Mucosa of rectum (tissue), 2 donors: Measurements from ENCODE around the gene EVA1A.

Experiments
- H3K27ac ChIP-seq, 2 donors: one replicate each; pipeline ENCODE4 v1.7.0; 2013; ENCODE audit warnings: inconsistent platforms in 2 of 2, low read depth in 2 of 2, low read length in 2 of 2
- H3K27me3 ChIP-seq, 2 donors: one replicate each; pipeline ENCODE4 v1.7.0; 2013; ENCODE audit warnings: low read length in 2 of 2; ENCODE audit not compliant: control insufficient read depth in 2 of 2, insufficient read depth in 2 of 2
- H3K36me3 ChIP-seq, 2 donors: one replicate each; pipeline ENCODE4 v1.7.0; 2013; ENCODE audit warnings: low read length in 2 of 2; ENCODE audit not compliant: control insufficient read depth in 2 of 2, insufficient read depth in 2 of 2
- H3K4me1 ChIP-seq, 2 donors: one replicate each; pipeline ENCODE4 v1.7.0; 2013; ENCODE audit warnings: low read length in 2 of 2, mild to moderate bottlenecking in 1 of 2; ENCODE audit not compliant: control insufficient read depth in 2 of 2, insufficient read depth in 2 of 2
- H3K4me3 ChIP-seq, 2 donors: one replicate each; pipeline ENCODE4 v1.7.0; 2013; ENCODE audit warnings: low read length in 2 of 2
- H3K9ac ChIP-seq, 2 donors: one replicate each; pipeline ENCODE4 v1.7.0; 2013; ENCODE audit warnings: low read length in 2 of 2, low read depth in 1 of 2, mild to moderate bottlenecking in 1 of 2
- H3K9me3 ChIP-seq, 2 donors: one replicate each; pipeline ENCODE4 v1.7.0; 2013; ENCODE audit warnings: low read length in 2 of 2; ENCODE audit not compliant: control insufficient read depth in 2 of 2
- donor health status: healthy.
- donor health status: Normal muscosa, but diverticular disease.

Gene EVA1A

GRCh38 chr2:75553935-75554531 lies 6.7 kb downstream of the EVA1A start:
- H3K4me1 ChIP-seq: no peaks in the 10 kb centered on the region
- H3K9ac ChIP-seq: no peak overlapping the region
- H3K36me3 ChIP-seq: no peaks in the 10 kb centered on the region
- H3K4me3 ChIP-seq: no peak overlapping the region
- H3K27me3 ChIP-seq: no peaks in the 10 kb centered on the region
- no peak overlapping the region for H3K27ac ChIP-seq
- no peaks in the 10 kb centered on the region for H3K9me3 ChIP-seq

- H3K9ac ChIP-seq: no peak overlapping the region
- no peaks in the 10 kb centered on the region for H3K36me3 ChIP-seq
- H3K27me3 ChIP-seq: no peaks in the 10 kb centered on the region
- H3K4me1 ChIP-seq: no peaks in the 10 kb centered on the region
- H3K9me3 ChIP-seq: no peaks in the 10 kb centered on the region
- H3K4me3 ChIP-seq: no peak overlapping the region
- H3K27ac ChIP-seq: no peak overlapping the region
These were observed 8.5 kb downstream of the EVA1A start for GRCh38 chr2:75552222-75552621.

- H3K27ac ChIP-seq: no peak overlapping the region
- no peaks in the 10 kb centered on the region for H3K36me3 ChIP-seq
- H3K4me1 ChIP-seq: no peaks in the 10 kb centered on the region
- no peaks in the 10 kb centered on the region for H3K27me3 ChIP-seq
- H3K9ac ChIP-seq: no peak overlapping the region
- H3K9me3 ChIP-seq: no peaks in the 10 kb centered on the region
- no peak overlapping the region for H3K4me3 ChIP-seq
These were observed 9.3 kb downstream of the EVA1A start for GRCh38 chr2:75551434-75551833.

GRCh38 chr2:75549401-75550253 lies 11.1 kb downstream of the EVA1A start:
- Histone ChIP-seq H3K27ac (no peak overlapping the region), H3K4me3 (no peak overlapping the region), H3K9ac (no peak overlapping the region), H3K27me3 (no peaks in the 10 kb centered on the region), H3K36me3 (no peaks in the 10 kb centered on the region), H3K4me1 (no peaks in the 10 kb centered on the region), H3K9me3 (no peaks in the 10 kb centered on the region)

- H3K27me3 ChIP-seq: no peaks in the 10 kb centered on the region
- H3K4me1 ChIP-seq: no peaks in the 10 kb centered on the region
- H3K36me3 ChIP-seq: no peaks in the 10 kb centered on the region
- H3K27ac ChIP-seq: no peak overlapping the region
- H3K9ac ChIP-seq: no peak overlapping the region
- H3K9me3 ChIP-seq: no peaks in the 10 kb centered on the region
- H3K4me3 ChIP-seq: no peak overlapping the region
These were observed 12.6 kb downstream of the EVA1A start for GRCh38 chr2:75548036-75548573.

DNA sequence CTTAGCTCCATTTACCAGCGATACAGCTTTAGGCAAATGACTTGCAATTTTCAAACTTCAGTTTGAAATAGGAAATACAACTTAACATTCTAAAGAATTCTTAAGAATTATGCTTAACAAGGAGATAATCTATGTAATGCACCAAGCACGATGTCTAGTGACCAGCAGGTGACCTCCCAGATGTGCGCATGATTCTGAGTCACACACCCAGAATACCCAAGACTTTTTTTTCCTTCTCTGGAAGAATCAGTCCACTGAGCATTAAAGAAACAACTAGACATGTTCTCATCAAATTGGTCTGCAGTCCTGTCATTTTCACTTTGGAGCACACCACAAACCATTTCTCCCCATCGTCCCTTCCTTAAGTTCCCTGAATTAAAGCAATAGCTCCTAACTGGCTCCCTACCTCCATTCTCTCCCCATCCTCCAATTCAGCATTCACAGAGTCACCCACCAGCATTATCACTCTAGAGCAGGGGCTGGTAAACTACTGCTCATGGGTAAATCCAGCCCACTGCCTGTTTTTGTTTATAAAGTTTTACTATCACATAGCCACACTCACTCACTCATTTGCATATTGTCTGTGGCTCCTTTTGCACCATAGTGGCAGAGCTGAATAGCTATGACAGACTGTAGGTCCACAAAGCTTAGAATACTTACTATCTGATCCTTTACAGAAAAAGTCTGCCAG lies 13.2 kb downstream of the EVA1A start:
- Histone ChIP-seq H3K27me3 (no peaks in the 10 kb centered on the region), H3K9me3 (no peaks in the 10 kb centered on the region), H3K9ac (no peak overlapping the region), H3K4me1 (no peaks in the 10 kb centered on the region), H3K4me3 (no peak overlapping the region), H3K27ac (no peak overlapping the region), H3K36me3 (no peaks in the 10 kb centered on the region)

DNA sequence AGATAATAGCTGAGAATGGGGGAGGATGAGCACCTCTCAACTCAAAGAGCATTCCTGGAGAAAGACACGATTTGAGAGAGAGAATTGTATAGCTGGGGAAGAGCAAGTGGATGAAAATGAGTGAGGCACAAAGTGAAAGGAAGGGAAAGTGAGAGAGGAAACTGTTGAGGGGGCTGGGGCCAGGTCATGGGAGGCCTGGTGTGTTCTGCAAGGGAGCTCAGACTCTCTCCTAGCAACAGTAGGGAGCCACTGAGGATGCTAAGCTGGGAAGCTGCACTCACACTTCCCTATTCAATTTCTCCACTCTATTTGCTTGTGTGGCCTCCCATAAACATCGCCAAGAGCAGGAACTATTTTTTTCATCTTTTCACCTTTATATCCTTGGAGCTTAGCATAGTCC lies 14.8 kb downstream of the EVA1A start:
- Histone ChIP-seq H3K4me1 (no peaks in the 10 kb centered on the region), H3K36me3 (no peaks in the 10 kb centered on the region), H3K27ac (no peak overlapping the region), H3K27me3 (no peaks in the 10 kb centered on the region), H3K9me3 (no peaks in the 10 kb centered on the region), H3K4me3 (no peak overlapping the region), H3K9ac (no peak overlapping the region)

- Histone ChIP-seq H3K4me3 (no peak overlapping the region), H3K27me3 (no peaks in the 10 kb centered on the region), H3K36me3 (no peaks in the 10 kb centered on the region), H3K27ac (no peak overlapping the region), H3K4me1 (no peaks in the 10 kb centered on the region), H3K9me3 (no peaks in the 10 kb centered on the region), H3K9ac (no peak overlapping the region)
These were observed 15.4 kb downstream of the EVA1A start for GRCh38 chr2:75545387-75545786.

- no peaks in the 10 kb centered on the region for H3K36me3 ChIP-seq
- no peaks in the 10 kb centered on the region for H3K4me1 ChIP-seq
- no peak overlapping the region for H3K27ac ChIP-seq
- no peaks in the 10 kb centered on the region for H3K9me3 ChIP-seq
- no peak overlapping the region for H3K4me3 ChIP-seq
- no peaks in the 10 kb centered on the region for H3K27me3 ChIP-seq
- no peak overlapping the region for H3K9ac ChIP-seq
These were observed 17.3 kb downstream of the EVA1A start for GRCh38 chr2:75543446-75543845.

GRCh38 chr2:75541430-75541829 lies 19.3 kb downstream of the EVA1A start:
- no peaks in the 10 kb centered on the region for H3K36me3 ChIP-seq
- H3K27me3 ChIP-seq: no peaks in the 10 kb centered on the region
- no peak overlapping the region for H3K4me3 ChIP-seq
- H3K4me1 ChIP-seq: no peaks in the 10 kb centered on the region
- H3K9ac ChIP-seq: no peak overlapping the region
- no peaks in the 10 kb centered on the region for H3K9me3 ChIP-seq
- no peak overlapping the region for H3K27ac ChIP-seq
